Common myeloid progenitor, CD34-positive (primary cell): ENCODE data around the gene NT5M.

Experiments
- CTCF ChIA-PET: fragments of 350-600 bp; sonication (Branson Sonifier 250); formaldehyde crosslinking; loops from one replicate; lab custom pipeline; 2021; ENCODE audit warnings: antibody characterized with exemption; lab: Charles Lee
- POLR2A ChIA-PET: fragments of 350-600 bp; sonication (Branson Sonifier 250); formaldehyde crosslinking; loops from one replicate; lab custom pipeline; 2021; ENCODE audit warnings: antibody characterized with exemption; lab: Charles Lee
- DNase-seq, 3 donors: peaks; one replicate each; pipeline versions ENCODE4 v3.0.0 to v3.0.0-alpha.2; 2013
- H3K27ac ChIP-seq, 2 experiments: 1 replicate in 1 of 2; 2 replicates in 1 of 2; pipeline ENCODE4 v1.7.0; 2013; ENCODE audit warnings: inconsistent platforms in 2 of 2, low read length in 2 of 2, mild to moderate bottlenecking in 2 of 2, low read depth in 1 of 2, moderate library complexity in 1 of 2; ENCODE audit not compliant: severe bottlenecking in 2 of 2, insufficient read depth in 1 of 2, poor library complexity in 1 of 2
- H3K27me3 ChIP-seq, 5 experiments: replicated peaks in 2 of 5; 1 replicate in 3 of 5; 2 replicates in 2 of 5; pipeline versions ENCODE4 v1.6.1 to v1.7.0; 2013; ENCODE audit warnings: low read length in 4 of 5, mild to moderate bottlenecking in 2 of 5, moderate library complexity in 2 of 5, inconsistent platforms in 1 of 5; ENCODE audit not compliant: insufficient read depth in 5 of 5, control insufficient read depth in 4 of 5
- H3K36me3 ChIP-seq, 4 experiments: 1 replicate in 2 of 4; 2 replicates in 2 of 4; pipeline versions ENCODE4 v1.6.1 to v1.7.0; 2013; ENCODE audit warnings: low read length in 3 of 4, control low read depth in 1 of 4, mild to moderate bottlenecking in 1 of 4; ENCODE audit not compliant: control insufficient read depth in 4 of 4, insufficient read depth in 4 of 4
- H3K4me1 ChIP-seq, 4 experiments: 1 replicate in 3 of 4; 2 replicates in 1 of 4; pipeline versions ENCODE4 v1.6.1 to v1.7.1; 2013; ENCODE audit warnings: low read length in 3 of 4, mild to moderate bottlenecking in 3 of 4, control low read depth in 1 of 4, inconsistent platforms in 1 of 4, moderate library complexity in 1 of 4; ENCODE audit not compliant: control insufficient read depth in 4 of 4, insufficient read depth in 4 of 4; ENCODE audit errors: control extremely low read depth in 1 of 4
- H3K4me3 ChIP-seq, 7 experiments: 1 replicate in 4 of 7; 2 replicates in 3 of 7; pipeline versions ENCODE4 v1.5.1 to v1.7.0; 2013; ENCODE audit warnings: mild to moderate bottlenecking in 7 of 7, low read length in 6 of 7, moderate library complexity in 6 of 7, inconsistent platforms in 2 of 7, low read depth in 2 of 7, control low read depth in 1 of 7; ENCODE audit not compliant: insufficient read depth in 4 of 7, control insufficient read depth in 1 of 7; ENCODE audit errors: extremely low read depth in 1 of 7
- H3K9me3 ChIP-seq, 5 experiments: 1 replicate in 4 of 5; 2 replicates in 1 of 5; pipeline versions ENCODE4 v1.6.1 to v1.7.1; 2013; ENCODE audit warnings: low read length in 4 of 5, mild to moderate bottlenecking in 2 of 5, inconsistent platforms in 1 of 5, low read depth in 1 of 5, moderate library complexity in 1 of 5; ENCODE audit not compliant: control insufficient read depth in 4 of 5, insufficient read depth in 2 of 5; ENCODE audit errors: control extremely low read depth in 1 of 5
- WGBS: methylation state at CpG from one replicate; pipeline ENCODE4 v1.1.5; 2013; ENCODE audit not compliant: insufficient coverage; 5-methylcytosine and 5-hydroxymethylcytosine counted together

NT5M gene

GRCh38 chr17:17391668-17392370, 88.6 kb downstream of the NT5M start:
- ChIA-PET CTCF (interaction anchor here (0.6 to 2.1 kb wide), 9 partner anchors 9 to 38 kb away, joined by 3 to 10 read pairs (median 4); no protein-coding TSS in a partner anchor), POLR2A (interaction anchor here (1.2 kb wide), 1 partner anchor 12 kb away, joined by 9 read pairs; no protein-coding TSS in a partner anchor)
- WGBS: 36% methylated on average over 20 of the region's 23 CpGs
- no peaks in the 10 kb centered on the region for H3K36me3 ChIP-seq
- peaks cover 3 to 34% (median 17%) of the 10 kb centered on the region in 4 experiments for H3K4me1 ChIP-seq
- peak overlapping the region in 3 of 7 experiments; percentile 29 to 55 (median 44) for H3K4me3 ChIP-seq
- H3K27me3 ChIP-seq: peaks cover 0 to 4% (median 0%) of the 10 kb centered on the region in 5 experiments
- no peak overlapping the region for H3K27ac ChIP-seq
- peak; percentile 54 to 91 (median 91) for DNase-seq
- H3K9me3 ChIP-seq: peaks cover 0 to 4% (median 0%) of the 10 kb centered on the region in 5 experiments

- Histone ChIP-seq H3K27me3 (peaks cover 0 to 1% (median 0%) of the 10 kb centered on the region in 5 experiments), H3K36me3 (no peaks in the 10 kb centered on the region), H3K4me3 (no peak overlapping the region), H3K27ac (no peak overlapping the region), H3K4me1 (peaks cover 9 to 44% (median 32%) of the 10 kb centered on the region in 4 experiments), H3K9me3 (peaks cover 0 to 4% (median 0%) of the 10 kb centered on the region in 5 experiments)
- DNase-seq: no peak
- ChIA-PET CTCF (interaction anchor here (1.9 to 2.2 kb wide), 2 partner anchors 39 to 103 kb away, joined by 5 read pairs; partner anchors contain the start of gene RASD1), POLR2A (no interaction called here)
- WGBS: 96% methylated on average over 10 of the region's 12 CpGs
Observed at GRCh38 chr17:17393976-17394375, 90.8 kb downstream of the NT5M start.

- no peak overlapping the region for H3K4me3 ChIP-seq
- H3K27ac ChIP-seq: no peak overlapping the region
- CTCF ChIA-PET: interaction anchor here (1.9 to 2.2 kb wide), 2 partner anchors 40 to 102 kb away, joined by 5 read pairs; partner anchors contain the start of gene RASD1
- POLR2A ChIA-PET: no interaction called here
- peaks cover 0 to 1% (median 0%) of the 10 kb centered on the region in 5 experiments for H3K27me3 ChIP-seq
- peaks cover 0 to 4% (median 0%) of the 10 kb centered on the region in 5 experiments for H3K9me3 ChIP-seq
- no peaks in the 10 kb centered on the region for H3K36me3 ChIP-seq
- DNase-seq: no peak
- WGBS: 97% methylated on average over 7 of the region's 9 CpGs
- H3K4me1 ChIP-seq: peaks cover 9 to 49% (median 37%) of the 10 kb centered on the region in 4 experiments
Observed at GRCh38 chr17:17394494-17394893, 91.3 kb downstream of the NT5M start.

DNA sequence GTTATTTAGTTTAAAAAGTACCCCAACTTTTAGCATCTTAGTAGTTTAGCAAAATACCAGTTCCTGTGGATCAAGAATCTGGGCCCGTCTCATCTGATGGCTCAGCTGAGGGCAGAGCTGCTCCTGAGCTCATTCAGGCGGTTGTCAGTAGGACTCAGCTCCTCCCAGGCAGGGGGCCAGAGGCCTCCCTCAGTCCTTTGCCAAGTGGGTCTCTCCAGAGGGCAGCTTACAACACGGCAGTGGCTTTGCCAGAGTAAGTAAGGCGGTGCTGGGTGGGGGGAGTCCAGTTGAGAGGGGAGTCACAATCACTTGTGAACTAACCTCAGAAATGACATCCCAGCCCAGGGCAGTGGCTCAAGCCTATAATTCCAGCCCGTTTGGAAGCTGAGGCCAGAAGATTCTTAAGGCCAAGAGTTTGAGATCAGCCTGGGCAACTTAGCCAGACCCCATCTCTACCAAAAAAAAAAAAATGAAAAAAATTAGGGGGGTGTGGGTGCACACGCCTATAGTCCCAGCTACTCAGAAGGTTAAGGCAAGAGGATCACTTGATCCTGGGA, 92.2 kb downstream of the NT5M start:
- H3K4me1 ChIP-seq: peaks cover 9 to 57% (median 45%) of the 10 kb centered on the region in 4 experiments
- peaks cover 0 to 1% (median 0%) of the 10 kb centered on the region in 5 experiments for H3K27me3 ChIP-seq
- DNase-seq: no peak
- CTCF ChIA-PET: interaction anchor here (1.1 to 2.2 kb wide), 2 partner anchors 12 to 101 kb away, joined by 3 to 5 read pairs; partner anchors contain the start of gene RASD1
- WGBS: 96% methylated on average over 4 of the region's 6 CpGs
- POLR2A ChIA-PET: no interaction called here
- peaks cover 0 to 4% (median 0%) of the 10 kb centered on the region in 5 experiments for H3K9me3 ChIP-seq
- H3K36me3 ChIP-seq: no peaks in the 10 kb centered on the region
- no peak overlapping the region for H3K4me3 ChIP-seq
- H3K27ac ChIP-seq: no peak overlapping the region

GRCh38 chr17:17395885-17396284, 92.7 kb downstream of the NT5M start:
- DNase-seq: no peak
- Histone ChIP-seq H3K9me3 (peaks cover 0 to 4% (median 0%) of the 10 kb centered on the region in 5 experiments), H3K4me1 (peaks cover 9 to 62% (median 51%) of the 10 kb centered on the region in 4 experiments), H3K27ac (no peak overlapping the region), H3K4me3 (no peak overlapping the region), H3K36me3 (no peaks in the 10 kb centered on the region), H3K27me3 (peaks cover 0 to 1% (median 0%) of the 10 kb centered on the region in 5 experiments)
- POLR2A ChIA-PET: no interaction called here
- WGBS: 100% methylated on average over 1 of the region's 6 CpGs
- CTCF ChIA-PET: interaction anchor here (1.1 to 2.2 kb wide), 2 partner anchors 12 to 101 kb away, joined by 3 to 5 read pairs; partner anchors contain the start of gene RASD1
